HG02938 (cell line): Measurements from ENCODE around the gene PTPN11.

Experiments
- ATAC-seq: cut with Tn5 transposase; IDR thresholded peaks from one replicate; pipeline ENCODE4 v1.9.1; 2021; ENCODE audit warnings: mild to moderate bottlenecking, moderate library complexity; ENCODE audit not compliant: unreplicated experiment

The PTPN11 gene

DNA sequence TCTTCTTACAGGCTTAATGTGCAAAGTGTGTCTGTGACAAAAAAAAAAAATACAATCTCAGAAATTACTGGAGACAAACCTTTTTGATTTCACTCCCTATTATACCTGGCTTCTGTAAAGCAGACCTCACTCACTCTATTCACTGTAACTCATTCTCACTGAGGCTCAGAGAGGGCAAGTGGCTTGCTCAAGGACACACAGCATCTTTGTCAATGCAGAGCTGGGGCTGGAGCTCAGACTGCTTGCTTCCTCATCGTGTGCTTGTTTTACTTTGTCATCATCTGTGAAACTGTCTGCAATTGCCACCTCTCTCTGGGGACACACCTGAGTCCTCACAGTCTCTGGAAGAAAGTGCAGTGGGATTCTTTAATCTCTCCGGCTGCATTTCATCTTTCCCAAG is 120.0 kb downstream of the PTPN11 start:
- ATAC-seq: no peak

DNA sequence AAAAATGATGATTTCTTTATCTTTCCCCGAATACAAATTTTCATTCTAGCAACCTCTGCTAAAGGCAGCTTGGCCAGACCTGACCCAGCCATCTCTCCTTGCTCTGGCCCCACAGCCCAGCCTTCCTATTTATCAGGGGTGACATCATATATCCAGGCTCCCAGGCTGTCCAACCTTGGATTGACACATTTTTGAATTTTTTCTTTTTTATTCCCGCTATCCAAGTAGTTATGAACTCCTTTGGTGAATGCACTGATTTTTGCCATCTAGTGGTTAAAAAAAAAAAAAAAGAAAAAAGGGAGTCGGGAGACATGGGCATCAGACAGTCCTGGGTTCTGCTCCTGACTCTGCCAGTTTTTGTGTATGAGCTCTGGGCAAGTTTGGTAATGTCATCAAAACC is 120.5 kb downstream of the PTPN11 start:
- ATAC-seq: no peak

DNA sequence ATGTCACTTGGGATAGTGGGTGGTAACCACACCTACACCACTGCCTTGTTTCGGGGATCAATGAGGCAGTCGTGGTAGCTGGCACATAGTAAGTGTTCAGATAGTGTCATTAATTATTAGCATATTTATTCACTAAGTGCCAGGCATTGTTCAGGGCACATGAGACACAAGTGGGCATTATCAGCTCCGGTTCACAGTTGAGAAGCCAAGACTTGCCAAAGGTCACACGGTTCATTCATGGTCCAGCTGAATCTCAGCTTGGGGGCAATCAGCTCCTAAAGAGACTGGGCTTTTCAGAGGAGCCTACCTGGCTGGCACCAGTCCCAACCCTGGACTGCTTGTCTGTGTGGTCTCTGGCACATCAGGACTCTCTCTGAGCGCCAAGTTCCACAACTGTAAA is 121.3 kb downstream of the PTPN11 start:
- ATAC-seq: no peak

DNA sequence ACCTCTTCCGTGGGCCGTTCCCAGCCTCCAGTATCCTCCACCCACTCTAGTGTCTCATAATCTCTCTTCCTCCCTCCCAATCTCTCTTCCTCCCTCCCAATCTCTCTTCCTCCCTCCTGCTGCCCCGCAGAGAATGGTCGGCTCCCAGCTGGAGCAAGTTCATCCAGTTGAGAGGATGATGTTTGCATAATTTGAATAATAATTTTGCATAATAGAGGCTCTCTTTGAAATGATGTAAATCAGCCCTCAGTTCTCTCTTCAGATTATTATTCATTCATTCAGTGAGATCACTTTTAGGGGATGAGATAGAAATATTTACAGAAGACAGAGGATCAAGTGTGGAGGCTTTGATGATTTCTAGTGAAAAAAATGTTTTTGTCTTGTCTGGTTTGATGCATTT is 125.0 kb downstream of the PTPN11 start:
- ATAC-seq: no peak

DNA sequence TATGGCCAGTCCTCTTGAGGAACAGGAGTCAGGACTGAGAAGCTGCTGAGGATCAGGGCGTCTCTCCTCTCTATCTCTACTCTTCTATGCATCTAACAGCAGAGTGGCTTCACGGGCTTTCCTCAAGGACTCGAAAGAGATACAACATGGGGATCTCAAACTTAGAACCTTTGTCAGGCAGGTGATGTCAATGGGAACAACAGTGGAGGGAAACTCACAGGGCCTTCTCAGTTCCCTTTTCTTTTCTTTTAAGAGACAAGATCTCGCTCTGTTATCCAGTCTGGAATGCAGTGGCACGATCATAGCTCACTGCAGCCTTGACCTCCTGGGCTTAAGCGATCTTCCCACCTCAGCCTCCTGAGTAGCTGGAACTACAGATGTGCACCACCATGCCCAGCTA is 127.6 kb downstream of the PTPN11 start:
- ATAC-seq: no peak

DNA sequence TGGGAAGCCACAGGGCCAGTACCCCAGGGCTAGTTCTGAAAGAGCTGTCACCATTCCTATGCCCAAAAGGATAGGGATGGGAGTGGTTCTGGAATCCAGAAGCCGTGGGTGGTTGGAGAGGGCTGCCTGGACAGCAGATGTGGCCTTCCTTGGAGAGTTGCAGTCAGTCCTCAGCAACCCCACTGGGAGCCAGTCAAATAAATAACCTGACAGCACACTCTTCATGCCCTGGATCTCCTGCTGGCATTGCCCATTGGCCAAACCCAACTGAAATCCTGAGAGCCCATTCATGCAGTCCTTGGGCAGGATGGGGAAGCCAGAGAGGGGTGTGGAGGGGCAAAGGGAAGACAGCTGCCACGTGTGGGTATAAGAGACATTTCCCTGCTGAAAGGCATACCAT is 128.2 kb downstream of the PTPN11 start:
- no peak for ATAC-seq

DNA sequence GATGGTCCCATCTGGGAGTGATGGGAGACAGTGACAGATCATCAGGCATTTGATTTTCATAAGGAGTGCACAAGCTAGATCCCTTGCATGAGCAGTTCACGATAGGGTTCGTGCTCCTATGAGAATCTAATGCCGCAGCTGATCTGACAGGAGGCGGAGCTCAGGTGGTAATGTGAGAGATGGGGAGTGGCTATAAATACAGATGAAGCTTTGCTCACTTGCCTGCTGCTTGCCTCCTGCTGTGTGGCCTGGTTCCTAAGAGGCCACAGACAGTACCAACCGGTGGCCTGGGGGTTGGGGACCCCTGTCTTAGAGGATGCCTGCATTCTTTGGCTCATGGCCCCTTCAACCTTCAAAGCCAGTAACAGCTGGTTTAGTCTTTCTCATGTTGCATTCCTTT is 130.3 kb downstream of the PTPN11 start:
- no peak for ATAC-seq

DNA sequence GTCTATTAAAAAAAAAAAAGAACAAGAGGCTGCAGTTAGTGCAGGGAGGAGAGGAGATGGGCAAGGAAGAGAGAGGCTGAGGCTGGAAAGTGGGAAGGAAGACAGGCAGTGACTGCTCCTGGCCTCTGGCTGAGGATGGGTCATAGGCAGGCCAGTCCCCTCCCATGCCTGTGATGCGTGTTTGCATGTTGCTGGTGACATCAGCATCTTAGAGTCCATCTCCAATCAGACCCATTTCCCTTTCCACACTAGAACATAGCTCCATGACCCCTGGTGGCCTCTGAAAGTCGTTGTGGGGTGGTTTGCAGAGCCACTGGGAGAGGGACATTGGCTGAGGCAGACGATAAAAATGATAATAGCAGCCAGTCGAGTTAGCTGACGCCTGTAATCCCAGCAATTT is 132.9 kb downstream of the PTPN11 start:
- no peak for ATAC-seq

DNA sequence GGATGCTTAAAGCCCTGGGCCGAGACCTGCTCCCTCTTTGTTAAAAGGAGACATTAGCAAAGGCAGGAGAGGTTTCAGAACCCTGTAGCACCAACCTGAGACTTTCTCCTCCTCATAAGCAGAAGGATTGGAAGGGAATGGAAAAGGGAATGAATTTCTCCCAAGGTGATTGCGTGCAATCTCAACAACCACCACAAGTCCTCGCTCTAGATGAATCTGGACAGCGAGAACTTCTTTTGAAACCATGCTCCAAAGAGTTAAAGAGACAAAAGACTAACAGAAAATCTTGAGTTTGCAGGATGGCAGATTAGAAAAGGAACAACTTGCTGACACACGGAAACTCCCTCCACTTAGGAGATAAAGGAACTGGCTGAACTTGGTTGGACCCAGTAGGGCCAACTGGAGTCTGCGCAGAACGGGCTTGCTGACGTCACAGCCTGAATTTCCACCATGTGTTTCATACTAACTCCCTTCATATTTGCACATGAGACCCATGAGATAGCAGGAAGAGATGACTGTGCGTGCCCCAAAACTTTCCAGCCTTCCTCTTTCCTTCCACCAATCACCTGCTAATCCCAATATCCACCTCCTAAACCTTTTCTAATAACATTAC is 137.0 kb downstream of the PTPN11 start:
- ATAC-seq: no peak

DNA sequence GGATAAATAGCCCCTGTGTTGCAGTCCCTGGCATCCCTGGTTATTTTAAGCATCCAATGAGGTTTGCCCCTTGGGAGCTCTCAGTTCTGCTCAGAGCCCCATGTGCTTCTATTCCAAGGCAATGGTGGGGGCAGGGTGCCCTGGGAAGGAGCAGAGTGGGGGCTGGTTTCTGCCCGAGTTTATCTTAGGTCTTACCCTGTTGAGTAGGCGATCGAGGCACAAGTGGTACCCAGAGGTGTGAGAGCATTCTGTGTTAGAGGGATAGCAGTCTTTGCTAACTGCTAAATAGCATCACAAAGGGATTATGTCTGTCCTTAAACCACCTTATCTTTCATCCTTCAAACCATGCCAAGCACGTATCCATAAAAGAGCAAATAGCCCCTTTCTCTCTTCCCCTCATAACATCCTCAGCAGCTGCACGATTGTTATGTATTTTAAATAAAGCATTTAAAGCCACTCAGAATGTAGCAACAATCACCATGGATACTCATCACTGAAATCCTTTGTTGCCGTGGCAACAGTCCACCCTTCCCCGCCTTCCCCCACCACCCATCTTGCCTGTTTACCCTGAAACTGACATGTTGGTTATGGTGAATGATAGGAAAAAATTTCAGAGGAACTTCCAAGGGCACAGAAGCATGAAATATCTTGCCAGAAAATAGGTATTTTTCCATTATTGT is 139.3 kb downstream of the PTPN11 start:
- ATAC-seq: no peak
